ENCODE measurements around the gene ACTBL2.

DNA sequence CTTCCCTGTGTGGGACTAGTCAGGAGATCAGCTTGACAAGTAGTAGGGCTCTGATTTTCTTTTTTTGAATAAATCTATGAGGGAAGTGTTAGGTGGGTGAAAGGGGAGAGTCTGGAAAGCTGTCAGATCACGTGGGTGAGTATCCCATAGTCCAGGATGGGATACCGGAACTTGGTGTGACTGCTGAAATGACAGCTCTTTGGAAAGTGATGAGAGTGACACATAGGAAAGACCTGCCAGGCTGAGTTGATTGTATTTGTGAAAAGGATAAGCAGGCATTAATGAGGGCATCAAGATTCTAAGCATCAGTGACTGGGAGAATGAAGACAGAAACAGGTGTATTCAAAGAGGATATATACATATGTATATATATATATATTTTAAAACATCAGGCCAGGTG, 35.6 kb downstream of the ACTBL2 start:
- TF ChIP-seq, protein P1, sequence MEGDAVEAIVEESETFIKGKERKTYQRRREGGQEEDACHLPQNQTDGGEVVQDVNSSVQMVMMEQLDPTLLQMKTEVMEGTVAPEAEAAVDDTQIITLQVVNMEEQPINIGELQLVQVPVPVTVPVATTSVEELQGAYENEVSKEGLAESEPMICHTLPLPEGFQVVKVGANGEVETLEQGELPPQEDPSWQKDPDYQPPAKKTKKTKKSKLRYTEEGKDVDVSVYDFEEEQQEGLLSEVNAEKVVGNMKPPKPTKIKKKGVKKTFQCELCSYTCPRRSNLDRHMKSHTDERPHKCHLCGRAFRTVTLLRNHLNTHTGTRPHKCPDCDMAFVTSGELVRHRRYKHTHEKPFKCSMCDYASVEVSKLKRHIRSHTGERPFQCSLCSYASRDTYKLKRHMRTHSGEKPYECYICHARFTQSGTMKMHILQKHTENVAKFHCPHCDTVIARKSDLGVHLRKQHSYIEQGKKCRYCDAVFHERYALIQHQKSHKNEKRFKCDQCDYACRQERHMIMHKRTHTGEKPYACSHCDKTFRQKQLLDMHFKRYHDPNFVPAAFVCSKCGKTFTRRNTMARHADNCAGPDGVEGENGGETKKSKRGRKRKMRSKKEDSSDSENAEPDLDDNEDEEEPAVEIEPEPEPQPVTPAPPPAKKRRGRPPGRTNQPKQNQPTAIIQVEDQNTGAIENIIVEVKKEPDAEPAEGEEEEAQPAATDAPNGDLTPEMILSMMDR (IDR thresholded peaks at IDR 0.05) = no peak
- no peak for TF ChIP-seq POLR2A (IDR thresholded peaks at IDR 0.05)

Measured in thyroid gland (tissue), 4 donors.